ENCODE data around the gene HOXD3. TPM values are rescaled to one million over a fixed set of nuclear protein-coding genes. Genes with fewer than 3 reads are reported as not detected.
A peak's percentile ranks its signal among the peaks of the same experiment; 100 is the strongest.

HOXD3 gene
- total RNA-seq, 1 experiment from 2014 or later = not detected

- Mint-ChIP-seq H3K27ac (no peak overlapping the region), H3K36me3 (ENCODE audit: insufficient read depth in 1 of 3, low read depth in 3 of 3) (no peaks in the 10 kb centered on the region; a peak in 2 of 7 replicates), H3K9me3 (peaks cover 0 to 13% of the 10 kb centered on the region in 2 experiments; a peak in 4 of 5 replicates), H3K27me3 (ENCODE audit: low read depth) (peaks cover 97% of the 10 kb centered on the region), H3K4me3 (no peak overlapping the region), H3K4me1 (peaks cover 12 to 22% of the 10 kb centered on the region in 2 experiments)
- Histone ChIP-seq H2BK5ac (ENCODE audit: insufficient read length, low read length) (no peak overlapping the region), H3K18ac (ENCODE audit: insufficient read length, low read depth, low read length) (no peak overlapping the region), H3K56ac (ENCODE audit: insufficient read length, low read depth, low read length) (no peak overlapping the region), H3K9ac (ENCODE audit: extremely low read depth, insufficient read length, low read length) (no peak overlapping the region), H2BK15ac (ENCODE audit: low read depth, low read length) (no peak overlapping the region), H3K4me1 (ENCODE audit: insufficient read depth, low read length) (no peaks in the 10 kb centered on the region), H3K23ac (ENCODE audit: insufficient read length, low read depth, low read length) (no peak overlapping the region), H4K8ac (replicated peaks; ENCODE audit: insufficient read length, low read depth, low read length) (no peak overlapping the region), H3K79me1 (ENCODE audit: insufficient read depth, low read depth, low read length, poor library complexity, severe bottlenecking) (no peaks in the 10 kb centered on the region), H2BK20ac (ENCODE audit: low read depth, low read length, poor library complexity, severe bottlenecking) (no peak overlapping the region), H3K14ac (ENCODE audit: insufficient read depth, low read length) (no peak overlapping the region), H2BK12ac (ENCODE audit: insufficient read length, low read depth, low read length) (no peak overlapping the region), H3K27ac (ENCODE audit: insufficient read length, low read depth, low read length) (no peak overlapping the region), H2AK5ac (ENCODE audit: insufficient read length, low read length) (no peak overlapping the region), H3K4ac (ENCODE audit: low read depth, low read length) (no peak overlapping the region), H2BK120ac (ENCODE audit: low read depth, low read length, poor library complexity, severe bottlenecking) (no peak overlapping the region), H4K5ac (ENCODE audit: insufficient read length, low read depth, low read length) (no peak overlapping the region), H3K79me2 (ENCODE audit: insufficient read depth, low read length) (no peaks in the 10 kb centered on the region), H4K20me1 (ENCODE audit: control insufficient read depth, insufficient read depth, insufficient read length) (no peaks in the 10 kb centered on the region), H2AFZ (ENCODE audit: low read length) (no peak overlapping the region), H3K23me2 (ENCODE audit: insufficient read length, low read depth, low read length, poor library complexity, severe bottlenecking) (no peaks in the 10 kb centered on the region), H4K91ac (ENCODE audit: insufficient read length, low read depth, low read length) (no peak overlapping the region), H3T11ph (ENCODE audit: low read length) (no peak overlapping the region), H3K9me3 (ENCODE audit: control insufficient read depth, low read depth, low read length) (no peaks in the 10 kb centered on the region), H3K4me2 (ENCODE audit: insufficient read depth, insufficient read length, low read length) (no peak overlapping the region), H3K27me3 (ENCODE audit: insufficient read depth, low read length) (peaks cover 92% of the 10 kb centered on the region)
- peak; percentile 27 for DNase-seq
- no CpG with 5 or more reads among the region's 9 CpGs for whole genome bisulfite sequencing (ENCODE audit: extremely low coverage, insufficient read length, low lambda C conversion rate)
- TF ChIP-seq CTCF (conservative IDR thresholded peaks at IDR 0.05) = no peak
Observed at GRCh38 chr2:176124947-176125771, 31.9 kb upstream of the HOXD3 start.

Data from H9 (cell line).